ENCODE results near the gene SCMH1. TPM values are rescaled to one million over a fixed set of nuclear protein-coding genes. Genes with fewer than 3 reads are reported as not detected.
"Not testable (repeated sequence)": the region's sequence is repeated elsewhere in the genome, so short reads cannot be mapped to it uniquely, and the experiment has no call there.

Gene SCMH1
- total RNA-seq, 1 experiment from 2014 or later: 39.5 TPM

GRCh38 chr1:41213341-41213740 lies 28.8 kb downstream of the SCMH1 start:
- Histone ChIP-seq H3K36me3 (ENCODE audit: low read depth) (no peaks in the 10 kb centered on the region), H3K9me2 (ENCODE audit: insufficient read depth) (no peaks in the 10 kb centered on the region), H3K4me1 (replicated peaks; ENCODE audit: insufficient read depth) (no peaks in the 10 kb centered on the region), H3K27ac (no peak overlapping the region), H3K27me3 (ENCODE audit: insufficient read depth, low read depth) (no peaks in the 10 kb centered on the region), H3K4me3 (no peak overlapping the region), H3K9me3 (ENCODE audit: insufficient read depth, low read depth) (no peaks in the 10 kb centered on the region; the same call in 1 of the 2 replicates), H3K4me2 (no peak overlapping the region), H2AFZ (no peak overlapping the region), H4K20me1 (ENCODE audit: insufficient read depth) (no peaks in the 10 kb centered on the region; the same call in 1 of the 2 replicates), H3K79me2 (ENCODE audit: low read depth) (no peaks in the 10 kb centered on the region), H3F3A (ENCODE audit: insufficient read depth, low read depth) (no peaks in the 10 kb centered on the region)
- CTCF ChIA-PET: no interaction called here
- no TSS peak for BruUV-seq (replicated peaks)
- TF ChIP-seq EZH2 (IDR thresholded peaks at IDR 0.05; ENCODE audit: low read depth) (no peak), CTCF (conservative IDR thresholded peaks at IDR 0.05) (no peak)
- POLR2A ChIA-PET (ENCODE audit: unreplicated experiment): no interaction called here
- DNase-seq: no peak
- intact Hi-C loops (cut with micrococcal nuclease; ENCODE audit: unreplicated experiment): no loop called here

- H4K20me1 ChIP-seq (ENCODE audit: insufficient read depth); CTCF ChIA-PET; H3K36me3 ChIP-seq (ENCODE audit: low read depth); POLR2A ChIA-PET (ENCODE audit: unreplicated experiment); BruUV-seq (replicated peaks); DNase-seq; intact Hi-C loops (cut with micrococcal nuclease; ENCODE audit: unreplicated experiment); H2AFZ ChIP-seq; H3K79me2 ChIP-seq (ENCODE audit: low read depth); H3F3A ChIP-seq (ENCODE audit: insufficient read depth, low read depth); H3K4me1 ChIP-seq (replicated peaks; ENCODE audit: insufficient read depth); H3K4me2 ChIP-seq; H3K9me3 ChIP-seq (ENCODE audit: insufficient read depth, low read depth); H3K27ac ChIP-seq; H3K9me2 ChIP-seq (ENCODE audit: insufficient read depth); H3K27me3 ChIP-seq (ENCODE audit: insufficient read depth, low read depth); H3K4me3 ChIP-seq: not testable (repeated sequence)
These were observed 30.5 kb downstream of the SCMH1 start for GRCh38 chr1:41211608-41212007.

GRCh38 chr1:41207053-41207452 lies 35.1 kb downstream of the SCMH1 start:
- H3F3A ChIP-seq (ENCODE audit: insufficient read depth, low read depth); H3K36me3 ChIP-seq (ENCODE audit: low read depth); H3K4me1 ChIP-seq (replicated peaks; ENCODE audit: insufficient read depth); H3K9me3 ChIP-seq (ENCODE audit: insufficient read depth, low read depth); H2AFZ ChIP-seq; H3K79me2 ChIP-seq (ENCODE audit: low read depth); BruUV-seq (replicated peaks); H3K27me3 ChIP-seq (ENCODE audit: insufficient read depth, low read depth); CTCF ChIA-PET; H3K9me2 ChIP-seq (ENCODE audit: insufficient read depth); H3K4me2 ChIP-seq; intact Hi-C loops (cut with micrococcal nuclease; ENCODE audit: unreplicated experiment); DNase-seq; H3K4me3 ChIP-seq; H4K20me1 ChIP-seq (ENCODE audit: insufficient read depth); POLR2A ChIA-PET (ENCODE audit: unreplicated experiment); H3K27ac ChIP-seq: not testable (repeated sequence)

GRCh38 chr1:41200728-41201127 lies 41.4 kb downstream of the SCMH1 start:
- DNase-seq: no peak
- Histone ChIP-seq H3K9me3 (ENCODE audit: insufficient read depth, low read depth) (no peaks in the 10 kb centered on the region; the same call in 1 of the 2 replicates), H3K27me3 (ENCODE audit: insufficient read depth, low read depth) (no peaks in the 10 kb centered on the region), H3K36me3 (ENCODE audit: low read depth) (no peaks in the 10 kb centered on the region), H2AFZ (no peak overlapping the region), H3K4me1 (replicated peaks; ENCODE audit: insufficient read depth) (no peaks in the 10 kb centered on the region), H3K4me2 (no peak overlapping the region), H3K4me3 (no peak overlapping the region), H3F3A (ENCODE audit: insufficient read depth, low read depth) (no peaks in the 10 kb centered on the region), H3K79me2 (ENCODE audit: low read depth) (no peaks in the 10 kb centered on the region), H3K9me2 (ENCODE audit: insufficient read depth) (no peaks in the 10 kb centered on the region), H3K27ac (no peak overlapping the region), H4K20me1 (ENCODE audit: insufficient read depth) (no peaks in the 10 kb centered on the region)
- ChIA-PET POLR2A (ENCODE audit: unreplicated experiment) (interaction anchor here (0.7 kb wide), 1 partner anchor 1608 kb away, joined by 3 read pairs; no protein-coding TSS in a partner anchor), CTCF (interaction anchor here (0.6 kb wide), 1 partner anchor 88 kb away, joined by 3 read pairs; no protein-coding TSS in a partner anchor)
- intact Hi-C loops (cut with micrococcal nuclease; ENCODE audit: unreplicated experiment): no loop called here
- BruUV-seq (replicated peaks): no TSS peak
- TF ChIP-seq CTCF (conservative IDR thresholded peaks at IDR 0.05) (no peak), EZH2 (IDR thresholded peaks at IDR 0.05; ENCODE audit: low read depth) (no peak)
